AG04450 (cell line): Measurements from ENCODE around the gene SPON1. TPM values are rescaled to one million over a fixed set of nuclear protein-coding genes. Genes with fewer than 3 reads are reported as not detected.

Experiments
- CTCF ChIA-PET: fragments of 300-600, 350-600 bp; formaldehyde crosslinking; extraction: SDS; loops from one replicate; lab custom pipeline; 2022; ENCODE audit warnings: antibody characterized with exemption, inconsistent platforms; lab: Charles Lee
- POLR2A ChIA-PET: fragments of 350-600 bp; formaldehyde crosslinking; extraction: SDS; loops from one replicate; lab custom pipeline; 2021; ENCODE audit warnings: antibody characterized with exemption, inconsistent platforms; lab: Yijun Ruan, JAX
- DNase-seq: peaks from one replicate; pipeline ENCODE4 v3.0.0-alpha.2; 2011; ENCODE audit warnings: low read depth, low spot score
- H3K27ac ChIP-seq: one replicate; pipeline ENCODE4 v1.5.1; 2012; ENCODE audit warnings: low read depth, low read length, control low read depth
- H3K27me3 ChIP-seq: one replicate; pipeline ENCODE4 v1.6.0; 2012; ENCODE audit warnings: low read length; ENCODE audit not compliant: control insufficient read depth, insufficient read depth
- H3K4me3 ChIP-seq: 2 replicates; pipeline ENCODE4 v1.5.1; 2011; ENCODE audit warnings: mild to moderate bottlenecking, low read depth, low read length, control low read depth
- H3K9me3 ChIP-seq: 2 replicates; pipeline ENCODE4 v1.5.1; 2012; ENCODE audit warnings: low read length; ENCODE audit not compliant: control insufficient read depth, insufficient read depth
- CTCF ChIP-seq: IDR thresholded peaks from 2 replicates; pipeline ENCODE4 v1.5.1; 2011; ENCODE audit warnings: low read depth, low read length, control low read depth, inconsistent platforms
- polyA plus RNA-seq: library from polyadenylated mRNA; depleted of rRNA; stranded (reverse); fragments of >200 nt; gene quantifications from 2 replicates; pipeline ENCODE4 v1.2.3, GENCODE V29; 2011

SPON1 gene
- polyA plus RNA-seq, 1 experiment = 0.53 TPM

DNA sequence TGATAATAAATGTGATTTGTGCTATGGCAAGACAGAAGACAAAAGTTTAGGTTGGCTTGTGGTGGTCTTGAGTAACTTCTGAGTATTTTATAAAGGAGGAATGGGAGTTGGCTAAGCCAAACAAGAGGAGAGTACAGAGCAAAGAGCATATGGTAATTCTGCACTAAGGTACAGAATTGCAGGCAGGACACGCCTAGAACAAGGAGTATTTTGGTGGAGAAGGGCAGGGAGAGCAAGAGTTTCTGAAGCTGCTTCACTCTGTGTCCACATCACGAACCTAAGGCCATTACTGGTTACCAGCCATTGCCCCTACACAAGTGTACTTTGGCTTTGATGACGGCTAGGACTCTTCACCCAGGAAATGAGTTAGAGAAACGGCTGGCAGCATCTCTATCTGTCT is 170.9 kb downstream of the SPON1 start:
- Histone ChIP-seq H3K27ac (no peak overlapping the region), H3K9me3 (no peaks in the 10 kb centered on the region), H3K4me3 (no peak overlapping the region), H3K27me3 (peaks cover 6% of the 10 kb centered on the region)
- POLR2A ChIA-PET = no interaction called here
- DNase-seq = no peak
- CTCF ChIA-PET = no interaction called here
- no peak for TF ChIP-seq CTCF

DNA sequence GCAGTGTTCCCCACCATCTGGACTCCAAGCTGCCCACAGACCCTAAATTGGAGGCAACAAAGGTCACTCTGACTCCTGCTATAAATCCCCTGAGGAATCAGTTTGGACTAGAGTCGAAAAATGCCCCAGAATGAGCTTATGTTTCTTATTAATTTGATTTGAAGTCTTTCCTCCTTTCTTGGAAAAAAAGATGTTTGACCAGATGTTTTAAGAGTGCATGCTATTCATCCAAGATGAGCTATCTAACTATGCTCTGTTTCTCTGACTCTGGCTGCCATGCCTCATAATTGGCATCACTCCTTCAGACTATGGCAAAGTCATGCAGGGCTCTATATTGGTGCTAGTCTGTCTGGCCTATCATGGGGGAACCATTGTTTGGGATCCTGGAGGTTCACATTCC is 174.0 kb downstream of the SPON1 start:
- CTCF ChIA-PET = interaction anchor here (0.7 kb wide), 1 partner anchor 38 kb away, joined by 3 read pairs; no protein-coding TSS in a partner anchor
- Histone ChIP-seq H3K4me3 (no peak overlapping the region), H3K27me3 (peaks cover 6% of the 10 kb centered on the region), H3K27ac (no peak overlapping the region), H3K9me3 (no peaks in the 10 kb centered on the region)
- no peak for TF ChIP-seq CTCF
- POLR2A ChIA-PET = no interaction called here
- no peak for DNase-seq

GRCh38 chr11:14137284-14137683 is 174.8 kb downstream of the SPON1 start:
- H3K27ac ChIP-seq = no peak overlapping the region
- no peaks in the 10 kb centered on the region for H3K9me3 ChIP-seq
- no peak for DNase-seq
- CTCF ChIA-PET = interaction anchor here (0.7 kb wide), 1 partner anchor 37 kb away, joined by 3 read pairs; no protein-coding TSS in a partner anchor
- POLR2A ChIA-PET = no interaction called here
- TF ChIP-seq CTCF = no peak
- no peak overlapping the region for H3K4me3 ChIP-seq
- H3K27me3 ChIP-seq = peaks cover 6% of the 10 kb centered on the region

- Histone ChIP-seq H3K27ac (no peak overlapping the region), H3K27me3 (no peaks in the 10 kb centered on the region), H3K9me3 (no peaks in the 10 kb centered on the region), H3K4me3 (no peak overlapping the region)
- DNase-seq = no peak
- POLR2A ChIA-PET = no interaction called here
- CTCF ChIA-PET = no interaction called here
- no peak for TF ChIP-seq CTCF
Measured at GRCh38 chr11:14140991-14141390, 178.5 kb downstream of the SPON1 start.

- Histone ChIP-seq H3K27ac (no peak overlapping the region), H3K9me3 (no peaks in the 10 kb centered on the region), H3K27me3 (no peaks in the 10 kb centered on the region), H3K4me3 (no peak overlapping the region)
- ChIA-PET CTCF (no interaction called here), POLR2A (no interaction called here)
- DNase-seq = no peak
- TF ChIP-seq CTCF = no peak
Measured at GRCh38 chr11:14141676-14142075, 179.2 kb downstream of the SPON1 start.
